Ureter (tissue), 1 donor: ENCODE data around the gene OSMR. TPM values are rescaled to one million over a fixed set of nuclear protein-coding genes. Genes with fewer than 3 reads are reported as not detected.

ENCODE experiments used
- DNase-seq: peaks from one replicate; pipeline ENCODE4 v3.0.0-alpha.2; 2020; ENCODE audit warnings: low spot score
- total RNA-seq: library from RNA; stranded (reverse); gene quantifications from one replicate; pipeline ENCODE4 v1.2.4, GENCODE V29; 2023
- donor health status: DM: yes; HTN: yes; CAD: no.

OSMR gene
- 57.1 TPM for total RNA-seq

DNA sequence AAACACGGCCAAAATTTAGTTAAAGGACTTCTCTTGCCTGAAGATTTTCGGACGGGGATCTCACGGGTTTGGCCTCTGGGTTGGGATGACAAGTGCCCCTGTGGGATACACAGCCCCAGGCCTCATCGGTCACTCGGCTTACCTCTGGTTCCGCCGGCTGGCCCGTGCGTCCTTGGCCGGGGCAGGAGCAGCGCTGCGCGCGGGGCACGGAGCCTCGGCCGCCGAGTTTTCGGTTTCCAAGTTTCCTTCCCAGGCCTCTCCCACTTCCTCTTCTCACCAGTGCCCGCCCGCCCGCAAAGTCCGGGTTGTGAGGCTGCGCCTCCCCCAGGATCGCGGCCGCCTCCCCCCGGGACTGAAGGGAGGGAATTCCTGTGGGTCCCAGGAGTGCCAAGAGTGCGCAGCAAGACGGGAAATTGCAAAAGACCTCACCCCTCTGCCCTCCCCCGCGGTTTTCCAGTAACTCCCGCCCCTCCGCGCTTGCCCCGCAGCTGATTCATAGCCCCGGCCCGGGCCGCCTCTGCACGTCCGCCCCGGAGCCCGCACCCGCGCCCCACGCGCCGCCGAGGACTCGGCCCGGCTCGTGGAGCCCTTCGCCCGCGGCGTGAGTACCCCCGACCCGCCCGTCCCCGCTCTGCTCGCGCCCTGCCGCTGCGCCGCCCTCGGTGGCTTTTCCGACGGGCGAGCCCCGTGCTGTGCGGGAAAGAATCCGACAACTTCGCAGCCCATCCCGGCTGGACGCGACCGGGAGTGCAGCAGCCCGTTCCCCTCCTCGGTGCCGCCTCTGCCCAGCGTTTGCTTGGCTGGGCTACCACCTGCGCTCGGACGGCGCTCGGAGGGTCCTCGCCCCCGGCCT lies at the start of gene OSMR:
Gene OSMR, plus strand, starts transcription at position 487 of the 853 bp plus-strand sequence. CDS start 23,033 bp downstream, outside the sequence.
- peak; percentile 94 for DNase-seq

DNA sequence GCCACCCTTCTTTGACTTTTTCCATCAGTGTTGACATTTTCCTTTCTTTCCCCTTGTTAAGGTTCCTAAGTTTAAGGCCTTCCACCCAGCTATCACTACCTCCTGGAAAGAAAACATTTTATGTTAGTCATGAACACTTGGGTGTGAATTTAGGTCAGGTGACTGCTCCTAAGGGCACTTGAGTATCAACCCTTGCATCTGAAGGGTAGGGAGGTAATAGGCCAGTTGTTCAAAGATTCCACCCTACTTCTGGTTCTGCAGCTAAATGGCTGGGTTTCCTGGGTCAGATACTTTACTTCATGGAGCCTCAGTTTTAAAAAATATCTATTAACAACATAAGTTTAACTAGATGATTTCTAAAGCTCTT lies 49.1 kb upstream of the OSMR start:
- DNase-seq: no peak

DNA sequence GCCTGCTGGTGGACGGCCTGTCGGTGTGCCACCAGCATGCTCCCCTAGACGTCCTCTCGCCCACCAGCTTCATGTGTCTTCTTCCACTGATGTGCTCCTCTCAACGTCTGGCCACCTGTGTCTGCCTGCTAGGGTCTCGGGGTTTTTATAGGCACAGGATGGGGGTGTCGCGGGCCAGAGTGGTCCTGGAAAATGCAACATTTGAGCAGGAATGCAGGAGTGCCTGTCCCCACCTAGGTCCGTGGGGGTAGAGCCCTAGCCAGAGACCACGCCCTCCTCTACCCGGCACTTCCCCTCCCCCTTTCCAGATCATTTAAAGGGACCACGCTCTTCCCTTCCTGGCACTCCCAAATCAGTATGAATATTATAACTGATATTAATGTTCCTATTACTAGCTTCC lies 48.0 kb upstream of the OSMR start:
- no peak for DNase-seq

DNA sequence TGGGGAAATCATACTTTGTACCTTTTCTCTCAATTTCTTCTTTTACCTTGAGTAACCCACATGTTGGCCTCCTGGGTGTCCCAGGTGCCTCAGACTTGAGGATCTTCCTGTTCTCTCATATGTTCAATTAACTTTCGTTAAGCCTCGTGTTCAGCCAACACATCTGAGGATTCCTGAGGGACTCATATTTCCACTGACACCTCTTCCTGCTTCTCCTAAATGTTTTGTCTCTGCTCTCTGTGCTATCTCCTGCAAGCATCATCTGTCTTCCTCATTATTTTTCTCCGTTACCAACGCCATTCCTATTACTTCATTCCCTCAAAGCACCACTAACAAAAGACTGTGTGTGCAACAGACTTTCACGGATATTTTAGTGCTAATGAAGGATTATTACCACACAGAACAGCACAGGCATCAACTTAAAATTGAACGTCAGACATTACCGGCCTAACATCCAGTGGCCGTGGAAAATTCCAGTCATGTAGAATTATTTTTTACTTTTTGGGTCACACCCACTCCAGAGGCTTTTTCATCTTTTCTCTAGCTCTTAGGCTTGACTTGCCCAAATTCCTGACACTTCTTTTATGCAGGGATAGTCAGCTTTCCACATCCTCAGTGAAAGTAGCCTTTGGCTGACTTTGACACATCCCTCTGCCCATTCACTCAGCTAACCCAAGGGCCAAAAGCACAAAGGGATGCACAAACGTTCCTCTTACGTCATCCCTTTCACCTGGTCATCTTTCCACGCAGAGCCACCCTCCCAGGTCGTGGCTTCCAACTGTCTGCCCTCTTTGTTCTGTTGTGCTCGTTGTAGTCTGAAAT lies 46.0 kb upstream of the OSMR start:
- no peak for DNase-seq

DNA sequence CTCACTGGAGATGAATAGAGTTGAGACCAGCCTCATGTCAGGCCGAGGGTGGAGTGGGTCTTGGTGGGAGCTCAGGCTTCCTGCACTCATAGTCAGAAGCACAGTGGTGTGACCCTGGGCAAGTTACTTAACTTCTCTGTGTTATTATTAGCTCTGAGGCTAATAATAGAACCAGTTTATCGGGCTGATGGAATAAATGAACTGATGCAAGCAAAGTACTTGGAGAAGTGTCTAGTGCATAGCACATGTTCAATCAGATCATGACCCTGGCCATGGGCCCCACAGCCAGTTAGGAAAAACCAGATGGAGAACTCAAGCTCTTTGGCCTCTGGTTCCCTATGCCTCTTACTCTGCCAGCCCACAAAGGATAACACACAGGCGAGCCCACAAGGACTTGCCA lies 45.3 kb upstream of the OSMR start:
- DNase-seq: no peak

DNA sequence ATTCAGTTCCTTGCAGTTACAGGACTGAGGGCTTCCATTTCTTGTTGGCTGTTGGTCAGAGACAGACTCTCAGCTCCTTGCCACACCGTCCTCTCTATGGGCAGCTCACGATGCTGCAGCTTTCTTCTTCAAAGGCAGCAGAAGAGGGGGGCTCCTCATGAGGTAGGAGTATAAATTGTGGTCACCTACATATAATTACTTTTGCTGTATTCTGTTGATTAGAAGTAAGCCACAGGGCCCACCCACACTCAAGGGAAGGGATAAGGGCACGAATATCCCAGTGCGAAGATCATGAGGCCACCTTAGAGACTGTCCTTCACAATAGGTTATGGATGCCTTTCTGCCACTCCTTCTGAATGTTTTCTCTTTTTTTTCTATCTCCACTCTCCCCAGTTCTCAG lies 43.7 kb upstream of the OSMR start:
- DNase-seq: no peak

DNA sequence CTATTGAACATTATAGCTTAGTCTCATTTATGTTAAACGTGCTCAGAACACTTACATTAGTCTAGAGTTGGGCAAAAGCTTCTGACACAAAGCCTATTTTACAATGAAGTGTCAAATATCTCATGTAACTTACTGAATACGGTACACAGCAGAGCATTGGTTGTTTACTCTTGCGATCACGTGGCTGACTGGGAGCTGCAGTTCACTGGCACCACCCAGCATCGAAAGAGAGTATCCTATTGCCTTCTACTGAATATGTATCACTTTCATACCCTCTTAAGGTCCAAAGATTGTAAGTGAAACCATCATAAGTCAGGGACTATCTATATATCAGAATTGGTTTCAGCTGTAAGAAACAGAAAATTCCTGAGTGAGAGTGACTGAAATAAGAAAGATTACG lies 42.6 kb upstream of the OSMR start:
- DNase-seq: no peak

DNA sequence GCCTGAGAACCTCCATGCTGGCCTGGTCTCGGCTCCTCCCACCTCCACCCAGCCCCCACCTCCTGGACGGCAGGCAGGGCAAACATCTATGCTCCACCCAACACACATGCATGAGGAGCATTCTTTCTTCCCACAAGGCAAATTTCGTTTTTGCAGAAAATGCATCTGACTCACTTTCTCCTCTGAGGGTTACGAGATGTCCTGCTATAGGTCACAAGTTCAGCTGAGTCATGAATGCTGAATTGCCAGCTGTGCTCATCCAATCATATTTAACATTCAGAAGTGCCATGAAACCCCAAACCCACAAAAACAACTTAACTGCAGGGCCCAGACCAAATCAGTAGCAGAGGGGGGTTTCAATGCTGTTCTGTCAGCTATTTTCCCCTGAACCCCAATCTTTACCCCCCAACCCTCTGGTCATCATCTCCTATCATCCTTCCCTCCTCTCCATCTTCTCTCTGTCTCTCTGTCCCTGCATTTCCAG lies 39.0 kb upstream of the OSMR start:
- no peak for DNase-seq

DNA sequence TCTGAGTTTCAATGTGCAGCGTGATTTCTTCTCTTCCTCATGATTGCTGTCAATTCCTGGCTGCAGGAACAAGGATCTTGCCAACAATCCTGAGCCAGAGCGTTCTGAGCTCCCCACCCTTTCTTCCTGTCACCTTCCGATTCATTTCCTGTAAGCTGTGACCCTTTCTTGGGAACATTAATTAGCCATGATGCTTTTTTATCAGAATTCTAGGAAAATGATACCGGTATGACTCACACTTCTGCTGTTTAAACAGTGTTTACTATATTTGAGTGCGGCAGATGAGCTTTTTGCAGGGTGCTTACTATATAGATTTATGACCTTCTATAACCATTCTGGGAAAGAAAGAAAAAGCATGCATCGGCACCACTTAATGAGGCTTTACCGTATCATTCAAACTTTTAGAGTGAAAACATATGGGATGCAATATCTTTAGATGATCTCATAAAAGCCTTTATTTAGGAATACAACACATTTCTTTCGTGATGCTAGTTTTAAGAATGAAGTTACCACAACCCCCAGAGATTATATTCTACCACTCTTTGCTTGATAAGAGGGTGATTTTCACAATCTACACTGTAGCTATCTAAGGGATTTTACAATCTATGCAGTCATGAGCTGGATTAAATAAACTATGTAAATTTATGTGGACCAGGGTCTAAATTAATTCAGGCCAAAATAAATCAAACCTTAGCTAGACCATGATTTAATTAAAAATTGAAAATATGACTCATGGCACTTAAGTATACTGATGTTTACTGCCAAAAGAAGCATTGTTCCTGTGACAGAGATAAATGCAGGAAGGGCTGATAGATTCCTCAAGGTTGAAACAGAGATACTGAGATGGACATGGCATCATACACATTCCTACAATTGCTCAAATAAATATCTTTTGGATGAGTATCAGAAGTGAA lies 38.0 kb upstream of the OSMR start:
- no peak for DNase-seq

DNA sequence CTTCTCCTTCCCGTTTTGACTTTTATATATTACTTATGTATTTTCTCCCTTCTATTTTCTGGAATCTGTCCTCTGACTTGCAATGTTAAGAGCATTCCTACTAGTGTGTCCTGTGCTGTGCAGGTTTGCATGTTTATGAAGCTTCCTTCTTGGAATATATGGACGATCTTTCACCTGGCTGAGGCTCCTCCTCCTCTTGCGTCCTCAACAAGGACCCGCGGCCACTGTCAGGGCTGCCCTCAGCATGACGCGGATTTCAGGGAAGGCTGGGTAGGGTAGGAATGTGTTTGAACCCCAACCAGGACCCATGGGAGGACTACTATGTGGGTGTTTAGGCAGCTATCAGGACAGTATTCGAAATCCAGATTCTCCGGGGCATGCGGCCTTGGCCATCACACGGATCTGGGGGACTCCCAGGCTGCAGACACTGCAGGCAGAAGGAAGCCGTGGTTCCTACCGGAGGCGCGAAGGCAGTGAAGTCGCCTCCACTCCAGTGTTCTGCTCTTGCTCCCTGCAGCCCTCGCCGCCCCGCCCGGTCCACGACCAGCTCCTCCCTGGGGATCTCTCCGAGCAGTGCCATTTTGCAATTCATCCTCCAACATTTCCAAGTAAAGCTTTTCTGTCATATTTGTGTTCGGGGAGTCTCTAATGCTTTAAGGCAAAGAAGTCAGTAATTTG lies 37.0 kb upstream of the OSMR start:
- no peak for DNase-seq

DNA sequence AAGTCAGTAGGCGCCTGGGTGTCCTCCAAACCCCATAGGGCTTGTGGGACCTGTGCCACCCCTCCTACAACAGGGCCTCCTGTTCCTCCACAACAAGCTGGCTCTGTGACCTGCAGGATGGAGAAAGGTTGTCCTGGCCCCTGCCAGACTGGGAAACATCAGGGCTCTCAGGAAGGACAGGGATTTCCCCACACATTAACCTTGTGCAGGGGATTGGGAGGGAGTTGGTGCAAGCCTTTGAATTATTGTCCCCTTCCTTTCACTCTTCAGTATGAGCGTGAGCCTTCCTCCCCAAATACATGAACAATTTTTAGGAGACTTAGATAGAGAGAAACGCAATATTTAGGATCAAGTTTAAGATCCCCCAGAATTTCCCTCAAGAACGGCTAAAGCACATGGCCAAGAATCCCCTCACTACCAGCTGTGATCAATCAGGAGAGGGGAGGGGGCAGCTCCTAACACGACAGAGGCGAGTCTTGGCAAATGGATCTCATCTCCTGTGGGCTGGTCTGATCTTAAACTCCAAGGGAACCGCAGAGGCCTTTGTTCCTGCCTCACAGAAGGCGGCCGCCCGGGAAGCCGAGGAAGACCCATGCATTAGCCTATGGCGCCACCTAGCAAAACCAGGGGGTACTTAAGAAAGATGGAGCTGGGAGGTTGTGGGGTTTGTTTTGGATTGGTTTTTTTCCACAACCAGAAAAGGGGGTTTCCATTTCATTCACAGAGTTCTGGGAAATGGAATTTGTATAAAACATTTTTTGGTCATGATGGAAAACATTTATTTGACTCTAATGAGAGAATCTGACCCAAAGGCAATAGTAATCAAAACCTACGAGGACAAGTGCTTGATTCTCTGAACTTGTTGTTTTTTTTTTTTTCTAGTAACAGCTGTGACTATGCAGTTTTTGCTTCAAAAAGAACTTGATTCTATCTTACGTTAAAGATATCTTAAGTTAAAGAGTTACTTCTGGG lies 36.1 kb upstream of the OSMR start:
- DNase-seq: peak; percentile 83

DNA sequence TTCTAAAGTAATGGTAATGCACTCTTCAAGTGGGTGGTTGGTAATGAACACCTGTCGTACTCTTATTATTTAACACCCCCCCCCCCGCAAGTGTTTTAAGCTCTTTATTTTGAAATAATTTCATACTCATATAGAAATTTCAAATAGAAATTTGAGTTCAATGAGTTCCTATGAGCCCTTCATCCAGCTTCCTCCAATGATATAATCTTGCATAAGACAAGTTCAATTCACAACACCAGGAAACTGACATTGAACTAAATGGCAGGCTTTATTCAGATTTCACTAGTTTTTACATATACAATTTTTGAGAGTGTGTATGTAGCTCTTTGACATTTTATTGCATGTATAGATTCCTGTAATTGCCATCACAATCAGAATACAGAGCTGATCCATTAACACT lies 30.9 kb upstream of the OSMR start:
- no peak for DNase-seq

DNA sequence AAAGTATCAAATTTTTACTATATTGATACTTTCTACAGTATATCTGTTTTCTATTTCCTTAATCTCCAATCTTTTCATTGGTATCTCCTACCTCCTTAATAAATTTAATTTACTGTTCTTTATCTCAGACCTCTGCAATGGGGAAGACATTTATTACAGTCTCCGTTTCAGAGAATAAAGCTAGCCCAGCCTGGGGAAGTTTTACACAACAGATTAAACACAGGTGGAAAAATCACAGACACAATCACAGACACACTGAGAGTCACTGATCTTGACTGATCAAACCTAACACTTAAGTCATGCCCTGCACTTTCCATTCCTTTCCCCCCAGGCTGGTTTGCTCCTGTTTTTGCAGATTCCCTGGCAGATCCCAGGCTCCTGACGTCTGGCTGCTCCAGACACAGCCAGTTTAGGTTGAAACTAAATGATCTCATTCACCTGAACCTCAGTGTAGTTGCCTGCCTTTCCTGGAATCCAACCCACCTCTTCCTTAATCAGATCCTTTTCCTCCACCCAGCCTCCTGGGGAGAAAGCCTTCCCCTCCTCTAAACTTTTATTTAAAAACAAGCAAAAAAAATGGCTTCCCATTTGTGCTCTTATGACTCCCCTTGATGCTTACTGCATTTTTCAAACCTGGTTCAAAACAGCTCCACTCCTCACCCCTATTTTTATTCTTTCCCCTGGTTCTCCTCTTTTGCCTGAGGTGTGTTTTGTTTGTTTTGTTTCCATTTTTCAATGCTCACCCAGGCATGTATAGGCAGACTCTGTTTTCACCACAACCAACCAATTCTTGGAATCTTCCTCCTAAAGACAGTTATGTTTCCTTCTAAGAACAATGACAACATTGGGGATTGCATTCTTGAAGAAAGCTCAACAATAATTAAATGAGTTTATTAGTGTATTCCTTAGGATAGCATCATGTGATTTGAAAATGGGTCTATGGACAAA lies 29.5 kb upstream of the OSMR start:
- no peak for DNase-seq

DNA sequence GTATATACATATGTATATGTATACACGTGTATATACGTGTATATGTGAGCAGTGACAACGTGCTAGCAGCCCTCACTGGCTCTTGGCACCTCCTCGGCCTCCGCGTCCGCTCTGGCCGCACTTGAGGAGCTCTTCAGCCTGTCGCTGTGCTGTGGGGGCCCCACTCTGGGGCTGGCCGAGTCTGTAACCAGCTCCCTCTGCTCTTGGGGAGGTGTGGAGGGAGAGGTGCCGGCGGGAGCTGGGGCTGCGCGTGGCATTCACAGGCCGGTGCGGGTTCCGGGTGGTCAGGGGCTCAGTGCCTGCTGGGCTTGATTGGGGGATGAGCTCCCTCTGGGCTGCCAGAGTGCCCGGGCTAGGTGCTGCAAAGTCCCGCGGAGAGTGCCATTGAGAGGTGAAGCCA lies 24.1 kb upstream of the OSMR start:
- no peak for DNase-seq

DNA sequence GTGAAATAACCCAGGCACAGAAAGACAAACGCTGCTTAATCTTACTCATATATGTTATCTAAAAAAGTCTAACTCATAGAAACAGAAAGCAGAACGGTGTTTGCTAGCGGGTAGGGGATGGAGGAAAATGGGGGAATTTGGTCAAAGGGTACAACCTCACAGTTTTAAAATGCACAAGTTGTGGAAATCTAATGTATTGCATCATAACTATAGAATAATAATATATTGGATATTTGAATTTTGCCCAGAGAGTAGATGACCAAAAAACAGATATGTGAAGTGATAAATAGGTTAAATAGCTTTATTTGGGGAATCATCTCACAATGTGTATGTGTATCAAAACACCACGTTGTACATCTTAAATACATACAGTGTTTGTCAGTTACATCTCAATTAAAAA lies 22.3 kb upstream of the OSMR start:
- DNase-seq: no peak

DNA sequence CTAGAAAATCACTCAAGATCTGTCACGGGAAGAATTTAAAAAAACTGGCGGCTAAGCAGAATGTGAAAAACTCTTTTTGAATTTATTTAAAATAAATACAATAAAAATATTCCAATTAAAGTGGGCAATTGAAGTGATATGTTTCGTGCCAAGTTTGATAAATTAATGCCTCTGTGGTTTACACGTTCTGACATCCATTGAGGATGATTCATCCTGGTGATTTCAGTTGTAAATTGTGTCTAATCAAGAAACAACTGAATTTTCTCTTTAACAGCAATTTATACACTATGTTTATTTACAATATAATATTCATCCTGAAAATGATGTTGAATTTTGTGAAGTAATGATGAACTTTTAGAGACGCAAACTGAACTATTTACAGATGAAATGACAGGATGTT lies 21.0 kb upstream of the OSMR start:
- no peak for DNase-seq

DNA sequence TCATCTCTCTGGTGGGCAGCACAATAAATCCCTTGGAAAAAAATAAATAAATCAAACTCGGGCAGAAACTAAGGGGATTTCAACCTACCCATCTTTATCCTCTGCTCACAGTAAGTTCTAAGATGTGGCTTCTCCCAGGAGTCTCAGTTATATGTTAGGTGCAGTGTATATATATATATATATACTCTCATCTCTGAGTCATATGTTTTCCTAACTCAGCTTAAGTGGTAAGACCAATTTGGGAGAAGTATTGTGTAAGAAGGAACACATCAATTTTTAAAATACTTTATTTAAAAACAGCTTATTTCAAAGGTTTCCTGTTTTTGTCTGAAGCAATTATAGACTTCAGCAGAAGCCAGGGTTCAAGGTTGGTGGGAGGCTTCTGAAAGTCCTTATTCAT lies 20.3 kb upstream of the OSMR start:
- no peak for DNase-seq

DNA sequence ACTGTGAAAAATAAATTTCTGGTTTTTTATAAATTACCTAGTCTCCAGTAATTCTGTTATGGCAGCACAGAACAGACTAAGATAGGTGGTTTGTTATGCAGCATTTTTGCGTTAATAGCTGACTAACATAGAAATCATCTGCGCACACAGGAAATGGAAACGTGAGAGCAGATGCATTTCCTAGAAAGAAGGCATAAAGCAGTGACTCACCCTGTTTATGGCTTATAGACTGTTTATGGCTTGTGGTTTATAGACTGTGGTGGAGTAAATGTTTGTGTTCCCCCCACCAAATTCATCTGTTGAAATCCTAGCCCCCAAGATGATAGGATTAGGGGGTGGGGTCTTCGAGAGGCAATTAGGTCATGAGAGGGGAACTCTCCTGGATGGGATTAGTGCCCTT lies 18.3 kb upstream of the OSMR start:
- no peak for DNase-seq

DNA sequence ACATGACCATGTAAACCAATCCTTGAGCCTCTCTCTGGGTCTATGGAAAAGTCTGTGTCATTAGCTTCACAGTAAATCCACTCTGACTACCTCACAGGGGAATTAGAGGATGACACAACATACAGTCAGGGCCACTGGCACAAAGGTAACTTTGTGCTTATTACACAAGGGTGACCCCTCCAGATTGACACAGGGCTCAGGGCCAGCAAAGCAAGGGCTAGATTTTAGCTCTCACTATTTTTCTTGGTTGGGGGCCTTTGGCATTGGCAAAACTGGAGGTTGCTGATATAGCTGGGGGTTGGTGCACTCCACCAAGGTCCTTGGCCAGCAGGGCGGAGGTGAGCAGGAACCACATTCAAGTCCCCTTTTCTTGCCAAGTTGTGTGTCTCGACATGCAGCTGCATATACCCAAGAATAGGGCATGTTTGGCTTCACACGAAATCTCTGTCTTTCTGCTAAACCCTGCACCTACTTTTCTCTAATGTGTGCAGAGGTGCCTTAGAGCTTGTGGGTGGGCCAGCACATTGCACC lies 15.2 kb upstream of the OSMR start:
- no peak for DNase-seq
